T-helper 1 cell (primary cell): ENCODE results near the gene POU6F2.
A peak's percentile ranks its signal among the peaks of the same experiment; 100 is the strongest.

Experiments
- DNase-seq, 5 donors: peaks; one replicate each; pipeline ENCODE4 v3.0.0-alpha.2; 2012 to 2020

The POU6F2 gene

GRCh38 chr7:39408906-39409305 is 431.2 kb downstream of the POU6F2 start:
- no peak for DNase-seq

GRCh38 chr7:39410582-39410981 is 432.9 kb downstream of the POU6F2 start:
- no peak for DNase-seq

GRCh38 chr7:39413636-39414223 is 436.0 kb downstream of the POU6F2 start:
- no peak for DNase-seq

GRCh38 chr7:39414224-39415035 is 436.7 kb downstream of the POU6F2 start:
- peak in 3 of 5 donors; percentile 6 to 71 (median 6) for DNase-seq

GRCh38 chr7:39415091-39415787 is 437.5 kb downstream of the POU6F2 start:
- DNase-seq: no peak

- DNase-seq: no peak
Measured at GRCh38 chr7:39416866-39417265, 439.2 kb downstream of the POU6F2 start.

- no peak for DNase-seq
Measured at GRCh38 chr7:39417642-39418041, 439.9 kb downstream of the POU6F2 start.

GRCh38 chr7:39421251-39421650 is 443.5 kb downstream of the POU6F2 start:
- no peak for DNase-seq

- no peak for DNase-seq
Measured at GRCh38 chr7:39421661-39422060, 444.0 kb downstream of the POU6F2 start.

GRCh38 chr7:39428221-39428620 is 450.5 kb downstream of the POU6F2 start:
- no peak for DNase-seq

- DNase-seq: no peak
Measured at GRCh38 chr7:39429421-39429820, 451.7 kb downstream of the POU6F2 start.

- DNase-seq: no peak
Measured at GRCh38 chr7:39430441-39430840, 452.7 kb downstream of the POU6F2 start.

- DNase-seq: no peak
Measured at GRCh38 chr7:39430909-39431641, 453.4 kb downstream of the POU6F2 start.

GRCh38 chr7:39432368-39432767 is 454.7 kb downstream of the POU6F2 start:
- DNase-seq: no peak

GRCh38 chr7:39432807-39433416 is 455.2 kb downstream of the POU6F2 start:
- no peak for DNase-seq

- no peak for DNase-seq
Measured at GRCh38 chr7:39433550-39433949, 455.8 kb downstream of the POU6F2 start.

- DNase-seq: no peak
Measured at GRCh38 chr7:39434012-39434411, 456.3 kb downstream of the POU6F2 start.

- DNase-seq: no peak
Measured at GRCh38 chr7:39446546-39446945, 468.8 kb downstream of the POU6F2 start.

- no peak for DNase-seq
Measured at GRCh38 chr7:39451901-39452300, 474.2 kb downstream of the POU6F2 start.

GRCh38 chr7:39453743-39454355 is 476.1 kb downstream of the POU6F2 start:
- DNase-seq: peak in 4 of 5 donors; percentile 10 to 51 (median 19)

- no peak for DNase-seq
Measured at GRCh38 chr7:39458061-39458745, 480.5 kb downstream of the POU6F2 start.

GRCh38 chr7:39459636-39460035 is 481.9 kb downstream of the POU6F2 start:
- no peak for DNase-seq
